ENCODE measurements around the gene CLASP1.
"Not testable (repeated sequence)": the region's sequence is repeated elsewhere in the genome, so short reads cannot be mapped to it uniquely, and the experiment has no call there.

The CLASP1 gene

DNA sequence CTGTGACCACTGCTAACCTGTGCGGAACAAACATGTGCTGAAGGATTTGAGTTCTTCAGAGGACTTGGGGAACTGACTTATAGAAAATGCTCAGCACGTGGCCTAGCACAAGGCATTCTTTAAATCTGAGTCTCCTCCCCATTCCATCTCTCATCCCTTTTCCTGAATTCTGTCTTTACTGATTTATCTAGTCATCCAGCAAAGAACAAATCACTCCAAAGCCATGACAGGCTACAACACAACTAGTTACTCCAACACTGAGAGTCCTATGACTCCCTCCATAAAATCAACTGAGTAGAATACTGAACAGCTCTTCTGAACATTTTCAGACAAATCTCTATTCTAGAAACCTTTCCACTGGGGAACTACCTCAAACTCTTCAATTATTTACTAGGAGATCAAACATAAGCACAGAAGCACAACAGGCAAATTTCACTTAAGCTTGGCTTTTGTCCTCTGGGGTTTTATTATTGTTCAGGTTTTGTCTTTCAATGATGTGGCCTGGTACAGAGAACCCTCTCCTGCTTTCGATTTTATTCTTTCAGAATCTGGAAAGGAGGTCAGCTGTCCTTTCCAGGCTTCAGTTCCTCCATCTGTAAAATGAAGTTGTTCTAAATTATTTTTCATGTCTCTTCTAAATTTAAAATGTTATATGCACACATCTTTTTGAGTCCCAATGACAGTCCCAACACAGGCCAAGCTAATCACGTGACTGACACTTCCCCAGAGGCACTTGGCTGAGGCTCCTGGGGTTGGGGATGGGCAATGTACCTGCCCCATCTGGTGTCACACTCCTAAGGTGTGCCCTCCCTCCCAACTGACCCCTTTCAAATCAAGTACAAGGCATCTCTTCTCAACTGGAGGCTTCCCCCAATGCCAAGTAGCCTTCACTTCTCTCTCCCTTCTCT is 86.7 kb downstream of the CLASP1 start:
- Mint-ChIP-seq H3K4me1 (ENCODE audit: low read depth) (peaks cover 68% of the 10 kb centered on the region), H3K4me3 (no peak overlapping the region), H3K27ac (peak overlapping the region; percentile 64), H3K27me3 (no peaks in the 10 kb centered on the region), H3K9me3 (ENCODE audit: low read depth) (no peaks in the 10 kb centered on the region), H3K36me3 (peaks cover 10% of the 10 kb centered on the region)

DNA sequence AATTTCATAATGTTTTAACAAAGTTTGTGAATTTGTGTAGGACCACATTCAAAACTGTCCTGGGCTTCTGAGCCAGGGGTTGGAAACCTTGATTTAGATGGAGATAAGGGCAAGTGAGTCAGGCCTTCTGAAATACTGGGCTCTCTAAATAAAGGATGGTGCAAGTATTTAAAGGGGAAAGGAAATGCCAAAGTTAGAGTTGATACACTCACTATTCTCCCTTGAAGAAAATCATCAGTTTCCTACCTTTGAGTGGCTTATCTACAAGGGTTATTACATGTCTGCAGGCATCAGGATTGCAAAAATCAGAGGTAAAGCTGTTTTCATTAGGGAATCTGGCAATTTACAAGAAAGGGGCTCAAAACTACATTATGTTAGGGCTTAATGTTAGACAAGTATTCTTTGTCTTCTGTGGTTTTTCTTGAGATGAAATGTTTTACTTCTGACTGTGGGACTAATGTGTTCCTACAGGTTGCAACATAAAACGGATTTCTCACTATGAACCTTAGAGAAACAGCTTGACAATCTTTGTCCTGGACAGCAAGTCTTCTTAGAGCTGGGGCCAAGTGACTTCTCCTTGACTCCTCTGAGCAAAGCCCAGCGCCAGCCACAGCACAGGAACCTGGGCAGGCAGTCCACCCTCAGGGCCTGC is 87.5 kb downstream of the CLASP1 start:
- Mint-ChIP-seq H3K4me3 (no peak overlapping the region), H3K27ac (peak overlapping the region; percentile 54), H3K36me3 (peaks cover 10% of the 10 kb centered on the region), H3K9me3 (ENCODE audit: low read depth) (no peaks in the 10 kb centered on the region), H3K27me3 (no peaks in the 10 kb centered on the region), H3K4me1 (ENCODE audit: low read depth) (peaks cover 63% of the 10 kb centered on the region)

GRCh38 chr2:121558329-121558728 is 90.9 kb downstream of the CLASP1 start:
- Mint-ChIP-seq H3K4me3 (no peak overlapping the region), H3K27me3 (no peaks in the 10 kb centered on the region), H3K9me3 (ENCODE audit: low read depth) (no peaks in the 10 kb centered on the region), H3K36me3 (peaks cover 8% of the 10 kb centered on the region), H3K4me1 (ENCODE audit: low read depth) (peaks cover 46% of the 10 kb centered on the region), H3K27ac (no peak overlapping the region)

DNA sequence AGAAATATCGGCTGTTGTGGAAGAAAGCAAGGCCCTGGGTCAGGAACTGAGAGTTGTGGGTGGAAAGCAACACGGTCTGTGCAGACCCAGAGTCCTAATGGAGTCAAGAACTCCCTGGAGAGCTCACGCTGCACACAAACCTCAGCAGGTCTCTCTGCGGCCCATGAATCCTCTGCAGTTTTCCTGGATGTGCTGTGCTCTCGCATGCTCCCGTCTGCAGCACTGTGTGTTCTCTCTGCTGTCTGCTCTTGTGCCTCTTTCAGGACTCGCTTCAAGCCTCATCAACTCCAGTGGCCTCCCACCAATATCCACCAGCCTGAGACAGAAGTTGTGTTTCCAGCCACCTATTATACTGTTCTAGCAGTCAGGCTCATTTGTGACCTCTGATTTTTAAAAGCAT is 94.3 kb downstream of the CLASP1 start:
- Mint-ChIP-seq H3K9me3 (ENCODE audit: low read depth) (peaks cover 3% of the 10 kb centered on the region), H3K27ac (peak overlapping the region; percentile 74), H3K36me3 (peaks cover 9% of the 10 kb centered on the region), H3K4me3 (no peak overlapping the region), H3K4me1 (ENCODE audit: low read depth) (peaks cover 53% of the 10 kb centered on the region), H3K27me3 (no peaks in the 10 kb centered on the region)

GRCh38 chr2:121552477-121553180 is 96.6 kb downstream of the CLASP1 start:
- not testable (repeated sequence) for H3K27ac Mint-ChIP-seq; H3K27me3 Mint-ChIP-seq; H3K4me3 Mint-ChIP-seq; H3K9me3 Mint-ChIP-seq (ENCODE audit: low read depth)
- peaks cover 14% of the 10 kb centered on the region for H3K36me3 Mint-ChIP-seq
- peaks cover 65% of the 10 kb centered on the region for H3K4me1 Mint-ChIP-seq (ENCODE audit: low read depth)

DNA sequence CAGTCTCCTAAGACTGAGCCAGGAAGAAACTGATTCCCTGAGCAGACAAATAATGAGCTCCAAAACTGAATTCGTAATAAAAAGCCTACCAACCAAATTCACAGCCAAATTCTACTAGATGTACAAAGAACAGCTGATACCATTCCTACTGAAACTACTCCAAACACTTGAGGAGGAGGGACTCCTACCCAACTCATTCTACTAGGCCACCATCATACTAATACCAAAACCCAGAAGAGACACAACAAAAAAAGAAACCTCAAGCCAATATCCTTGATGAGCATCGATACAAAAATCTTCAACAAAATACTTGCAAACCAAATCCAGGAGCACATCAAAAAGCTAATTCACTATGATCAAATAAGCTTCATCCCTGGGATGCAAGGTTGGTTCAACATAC is 98.6 kb downstream of the CLASP1 start:
- Mint-ChIP-seq H3K36me3 (peaks cover 14% of the 10 kb centered on the region), H3K9me3 (ENCODE audit: low read depth) (peaks cover 8% of the 10 kb centered on the region), H3K4me1 (ENCODE audit: low read depth) (peaks cover 64% of the 10 kb centered on the region), H3K4me3 (no peak overlapping the region), H3K27ac (no peak overlapping the region), H3K27me3 (no peaks in the 10 kb centered on the region)

DNA sequence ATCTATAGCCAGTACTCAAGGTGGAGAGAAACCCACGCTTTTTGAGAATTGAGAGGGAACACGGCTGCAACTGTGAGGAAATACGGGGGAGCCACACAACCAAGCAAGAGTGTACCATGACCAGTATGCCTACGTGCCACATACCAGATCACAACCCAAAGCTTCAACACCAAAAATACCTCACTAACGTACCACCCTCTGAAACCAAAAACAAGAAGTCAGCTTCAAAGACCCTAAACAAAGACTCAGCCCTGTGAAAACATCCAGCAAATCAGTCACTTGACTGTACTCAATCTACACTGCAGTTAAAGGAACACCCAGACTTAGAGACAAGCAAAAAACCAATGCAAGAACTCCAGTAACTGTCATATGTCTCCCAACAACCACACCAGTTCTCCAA is 101.6 kb downstream of the CLASP1 start:
- Mint-ChIP-seq H3K4me3 (no peak overlapping the region), H3K36me3 (peaks cover 7% of the 10 kb centered on the region), H3K4me1 (ENCODE audit: low read depth) (peaks cover 64% of the 10 kb centered on the region), H3K27me3 (no peaks in the 10 kb centered on the region), H3K27ac (no peak overlapping the region), H3K9me3 (ENCODE audit: low read depth) (peaks cover 5% of the 10 kb centered on the region)

DNA sequence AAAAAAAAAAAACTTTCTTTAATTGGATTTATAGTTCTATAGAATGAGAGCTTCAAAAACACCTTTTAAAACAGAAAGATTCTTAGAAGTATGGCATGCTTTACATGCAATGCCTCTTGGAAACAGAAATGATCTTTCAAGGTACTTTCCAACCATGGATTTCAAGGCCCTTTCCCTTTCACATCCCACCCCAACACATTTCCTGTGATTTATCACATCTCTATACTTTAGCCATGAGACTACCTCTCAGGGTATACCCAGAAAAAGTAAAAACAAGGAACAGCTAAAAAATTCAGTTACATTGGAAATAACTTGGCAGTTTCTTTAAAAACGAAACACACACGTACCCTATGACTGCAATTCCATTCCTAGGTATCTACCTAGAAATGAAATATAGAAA is 103.3 kb downstream of the CLASP1 start:
- Mint-ChIP-seq H3K4me1 (ENCODE audit: low read depth) (peaks cover 49% of the 10 kb centered on the region), H3K9me3 (ENCODE audit: low read depth) (peaks cover 5% of the 10 kb centered on the region), H3K27me3 (no peaks in the 10 kb centered on the region), H3K36me3 (peaks cover 7% of the 10 kb centered on the region), H3K27ac (no peak overlapping the region), H3K4me3 (no peak overlapping the region)

- no peak overlapping the region for H3K27ac Mint-ChIP-seq
- peaks cover 5% of the 10 kb centered on the region for H3K9me3 Mint-ChIP-seq (ENCODE audit: low read depth)
- H3K4me3 Mint-ChIP-seq = no peak overlapping the region
- H3K36me3 Mint-ChIP-seq = peaks cover 5% of the 10 kb centered on the region
- peaks cover 47% of the 10 kb centered on the region for H3K4me1 Mint-ChIP-seq (ENCODE audit: low read depth)
- no peaks in the 10 kb centered on the region for H3K27me3 Mint-ChIP-seq
These were observed 104.0 kb downstream of the CLASP1 start for GRCh38 chr2:121545257-121545656.

- H3K36me3 Mint-ChIP-seq = no peaks in the 10 kb centered on the region
- no peaks in the 10 kb centered on the region for H3K9me3 Mint-ChIP-seq (ENCODE audit: low read depth)
- no peaks in the 10 kb centered on the region for H3K27me3 Mint-ChIP-seq
- H3K4me1 Mint-ChIP-seq (ENCODE audit: low read depth) = peaks cover 38% of the 10 kb centered on the region
- no peak overlapping the region for H3K27ac Mint-ChIP-seq
- H3K4me3 Mint-ChIP-seq = no peak overlapping the region
These were observed 107.8 kb downstream of the CLASP1 start for GRCh38 chr2:121541495-121541894.

DNA sequence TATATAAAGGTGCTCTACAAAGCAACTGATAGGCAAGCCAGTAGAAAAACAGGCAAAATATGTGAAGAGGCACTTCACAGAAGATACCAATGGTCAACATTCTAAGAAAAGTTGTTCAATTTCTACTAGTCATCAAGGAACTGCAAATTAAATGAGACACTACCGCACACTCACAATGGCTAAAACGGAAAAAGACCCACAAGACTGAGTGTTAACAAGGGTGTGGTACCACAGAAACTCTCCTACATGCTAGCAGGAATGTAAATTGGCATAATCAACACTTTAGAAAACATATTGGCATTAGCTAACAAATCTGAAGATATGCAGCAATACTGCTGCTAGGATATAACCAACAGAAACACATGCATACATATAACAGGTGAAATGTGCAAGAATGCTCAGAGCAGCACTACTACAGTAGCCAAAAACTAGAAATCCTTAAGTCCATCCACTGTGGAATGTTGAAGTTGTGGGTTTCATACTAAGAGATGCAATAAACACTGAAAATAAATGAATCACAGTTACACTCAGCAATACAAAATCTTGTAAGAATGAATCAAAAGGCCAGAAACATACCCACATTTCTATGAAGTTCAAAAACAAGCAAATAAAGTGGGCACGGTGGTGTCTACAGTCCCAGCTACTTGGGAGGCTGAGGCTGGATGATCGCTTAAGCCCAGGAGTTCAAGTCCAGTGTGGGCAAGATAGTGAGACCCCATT is 109.4 kb downstream of the CLASP1 start:
- Mint-ChIP-seq H3K4me1 (ENCODE audit: low read depth) (peaks cover 30% of the 10 kb centered on the region), H3K36me3 (no peaks in the 10 kb centered on the region), H3K27ac (peak overlapping the region; percentile 7), H3K4me3 (no peak overlapping the region), H3K9me3 (ENCODE audit: low read depth) (no peaks in the 10 kb centered on the region), H3K27me3 (no peaks in the 10 kb centered on the region)

DNA sequence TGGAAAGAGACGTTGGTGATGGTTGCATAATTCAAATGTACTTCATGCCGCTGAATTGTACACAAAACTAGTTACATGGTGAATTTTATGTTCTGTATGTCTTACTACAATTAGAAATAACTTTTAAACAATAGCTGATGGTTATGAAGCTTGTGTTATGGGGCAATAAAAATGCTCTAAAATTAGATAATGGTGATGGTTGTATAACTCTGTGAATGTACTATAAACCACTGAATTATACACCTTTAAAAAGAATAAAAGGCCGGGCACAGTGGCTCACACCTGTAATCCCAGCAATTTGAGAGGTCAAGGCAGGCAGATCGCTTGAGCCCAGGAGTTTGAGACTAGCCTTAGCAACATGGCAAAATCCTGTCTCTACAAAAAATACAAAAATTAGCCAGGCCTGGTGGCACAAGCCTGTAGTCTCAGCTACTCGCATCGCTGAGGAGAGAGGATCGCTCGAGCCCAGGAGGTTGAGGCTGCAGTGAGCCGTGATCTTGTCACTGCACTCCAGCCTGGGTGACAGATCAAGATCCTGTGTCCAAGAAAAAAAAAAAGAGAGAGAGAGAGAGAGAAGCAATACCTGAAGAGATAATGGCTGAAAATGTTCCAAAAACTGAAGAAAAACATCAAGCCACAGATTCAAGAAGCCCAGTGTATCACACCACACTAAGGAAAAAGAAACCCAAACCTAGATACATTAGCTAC is 112.3 kb downstream of the CLASP1 start:
- Mint-ChIP-seq H3K4me1 (ENCODE audit: low read depth) (peaks cover 42% of the 10 kb centered on the region), H3K9me3 (ENCODE audit: low read depth) (no peaks in the 10 kb centered on the region), H3K27me3 (no peaks in the 10 kb centered on the region), H3K36me3 (no peaks in the 10 kb centered on the region), H3K27ac (no peak overlapping the region), H3K4me3 (no peak overlapping the region)

DNA sequence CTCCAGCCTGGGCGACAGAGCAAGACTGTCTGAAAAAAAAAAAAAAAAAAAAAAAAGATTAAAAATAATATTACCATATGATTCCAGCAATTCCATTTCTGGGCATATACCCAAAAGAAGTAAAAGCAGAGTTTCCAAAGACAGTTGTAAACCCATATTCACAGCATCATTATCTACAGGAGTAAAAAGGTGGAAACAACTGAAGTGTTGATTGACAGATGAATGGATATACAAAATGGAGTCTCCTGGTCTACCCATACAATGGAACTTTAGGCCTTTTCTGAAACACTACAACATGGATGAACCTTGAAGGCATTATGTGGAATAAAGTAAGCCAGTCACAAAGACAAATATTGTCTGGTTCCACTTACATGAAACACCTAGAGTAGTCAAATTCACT is 112.9 kb downstream of the CLASP1 start:
- Mint-ChIP-seq H3K27ac (no peak overlapping the region), H3K9me3 (ENCODE audit: low read depth) (no peaks in the 10 kb centered on the region), H3K36me3 (no peaks in the 10 kb centered on the region), H3K4me1 (ENCODE audit: low read depth) (peaks cover 42% of the 10 kb centered on the region), H3K27me3 (no peaks in the 10 kb centered on the region), H3K4me3 (no peak overlapping the region)

- Mint-ChIP-seq H3K4me1 (ENCODE audit: low read depth) (peaks cover 37% of the 10 kb centered on the region), H3K27me3 (no peaks in the 10 kb centered on the region), H3K36me3 (no peaks in the 10 kb centered on the region), H3K9me3 (ENCODE audit: low read depth) (no peaks in the 10 kb centered on the region), H3K27ac (no peak overlapping the region), H3K4me3 (no peak overlapping the region)
These were observed 115.3 kb downstream of the CLASP1 start for GRCh38 chr2:121534007-121534406.
